Peyer's patch (tissue), 4 donors: ENCODE measurements around the gene ZNF487. TPM values are rescaled to one million over a fixed set of nuclear protein-coding genes. Genes with fewer than 3 reads are reported as not detected.
"Not testable (repeated sequence)": the region's sequence is repeated elsewhere in the genome, so short reads cannot be mapped to it uniquely, and the experiment has no call there.

Source experiments
- DNase-seq, 3 donors: peaks; one replicate each; pipeline ENCODE4 v3.0.0-alpha.2; 2017 to 2019
- H3K27ac ChIP-seq, 4 donors: fragments of 200-600 bp; sonication (generic); one replicate each; pipeline ENCODE4 v1.5.1; 2016 to 2019
- H3K27me3 ChIP-seq, 2 donors: fragments of 200-600 bp; sonication (generic); one replicate each; pipeline ENCODE4 v1.5.1; 2019
- H3K36me3 ChIP-seq, 3 donors: fragments of 200-600 bp; sonication (generic); one replicate each; pipeline ENCODE4 v1.5.1; 2016 to 2019
- H3K4me1 ChIP-seq, 4 donors: fragments of 200-600 bp; sonication (generic); one replicate each; pipeline ENCODE4 v1.5.1; 2016 to 2019
- H3K4me3 ChIP-seq, 4 donors: fragments of 200-600 bp; sonication (generic); 1 replicate in 3 of 4; 2 replicates in 1 of 4; pipeline ENCODE4 v1.5.1; 2016 to 2019; ENCODE audit warnings: mild to moderate bottlenecking in 1 of 4
- H3K9me3 ChIP-seq, 4 donors: fragments of 200-600 bp; sonication (generic); one replicate each; pipeline ENCODE4 v1.5.1; 2016 to 2019; ENCODE audit warnings: mild to moderate bottlenecking in 1 of 4
- POLR2A ChIP-seq, 2 donors: fragments of 450-650 bp; IDR thresholded peaks; one replicate each; pipeline ENCODE4 v1.5.1; 2017; ENCODE audit warnings: antibody characterized with exemption in 2 of 2, mild to moderate bottlenecking in 2 of 2, moderate library complexity in 2 of 2
- total RNA-seq, 4 donors: library from RNA; depleted of rRNA; stranded (reverse); fragments of >200 nt; gene quantifications; one replicate each; pipeline ENCODE4 v1.1.0, GENCODE V29; 2016
- TF ChIP-seq, protein P1 (sequence below), 6 experiments: fragments of 450-650 bp in 4 of 6; fragments of 200-600 bp in 2 of 6; sonication (generic) in 1 of 6; IDR thresholded peaks; one replicate each; pipeline ENCODE4 v1.5.1; 2017 to 2019; ENCODE audit warnings: antibody characterized with exemption in 6 of 6, mild to moderate bottlenecking in 3 of 6, moderate library complexity in 1 of 6

Gene ZNF487
- total RNA-seq, 4 donors from 2014 or later = 21.5 to 51.7 (median 26.9) TPM

DNA sequence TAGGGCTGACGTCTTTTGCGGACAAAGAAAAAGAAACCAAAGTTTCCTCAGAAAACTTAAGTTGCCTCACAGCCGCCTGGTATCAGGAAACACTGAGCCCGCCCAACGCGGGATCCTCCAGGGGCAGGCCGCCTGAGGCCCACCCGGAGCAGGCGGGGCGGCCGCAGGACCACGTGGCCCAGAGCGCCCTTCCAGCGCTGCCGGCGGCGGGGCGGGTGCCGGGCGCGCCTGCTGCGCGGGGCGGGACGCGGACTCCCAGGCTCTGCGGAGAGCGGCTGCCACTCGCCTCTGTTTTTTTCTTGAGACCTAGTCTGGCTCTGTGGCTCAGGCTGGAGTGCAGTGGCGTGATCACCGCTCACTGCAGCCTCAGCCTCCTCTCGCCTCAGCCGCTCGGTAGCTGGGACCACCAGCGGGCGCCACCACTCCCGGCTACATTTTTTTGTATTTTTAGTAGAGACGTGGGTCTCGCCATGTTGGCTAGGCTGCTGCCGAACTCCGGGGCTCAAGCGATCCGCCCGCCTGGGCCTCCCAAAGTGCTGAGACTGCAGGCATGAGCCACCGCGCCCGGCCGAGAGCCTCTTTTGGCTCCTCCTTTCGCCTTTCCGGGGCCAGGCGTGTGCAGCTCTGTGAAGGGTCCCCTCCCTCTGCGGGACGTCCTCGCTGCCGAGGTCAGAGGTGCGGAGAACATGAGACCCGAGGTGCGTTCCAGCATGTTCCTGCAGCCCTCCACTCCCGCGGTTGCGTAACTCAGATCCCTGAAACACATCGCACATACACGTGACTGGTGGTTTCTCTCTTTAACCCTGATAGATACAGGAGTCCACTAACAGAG, 16.3 kb upstream of the ZNF487 start:
- H3K27me3 ChIP-seq = no peaks in the 10 kb centered on the region
- H3K4me3 ChIP-seq = peak overlapping the region; percentile 51 to 64 (median 58)
- H3K4me1 ChIP-seq = peaks cover 0 to 13% (median 6%) of the 10 kb centered on the region in 4 donors
- H3K36me3 ChIP-seq = no peaks in the 10 kb centered on the region
- peak overlapping the region; percentile 97 to 100 (median 98) for H3K27ac ChIP-seq
- DNase-seq = peak; percentile 79 to 94 (median 92)
- TF ChIP-seq POLR2A (IDR thresholded peaks at IDR 0.05) = peak; percentile 84 to 91
- TF ChIP-seq, protein P1, sequence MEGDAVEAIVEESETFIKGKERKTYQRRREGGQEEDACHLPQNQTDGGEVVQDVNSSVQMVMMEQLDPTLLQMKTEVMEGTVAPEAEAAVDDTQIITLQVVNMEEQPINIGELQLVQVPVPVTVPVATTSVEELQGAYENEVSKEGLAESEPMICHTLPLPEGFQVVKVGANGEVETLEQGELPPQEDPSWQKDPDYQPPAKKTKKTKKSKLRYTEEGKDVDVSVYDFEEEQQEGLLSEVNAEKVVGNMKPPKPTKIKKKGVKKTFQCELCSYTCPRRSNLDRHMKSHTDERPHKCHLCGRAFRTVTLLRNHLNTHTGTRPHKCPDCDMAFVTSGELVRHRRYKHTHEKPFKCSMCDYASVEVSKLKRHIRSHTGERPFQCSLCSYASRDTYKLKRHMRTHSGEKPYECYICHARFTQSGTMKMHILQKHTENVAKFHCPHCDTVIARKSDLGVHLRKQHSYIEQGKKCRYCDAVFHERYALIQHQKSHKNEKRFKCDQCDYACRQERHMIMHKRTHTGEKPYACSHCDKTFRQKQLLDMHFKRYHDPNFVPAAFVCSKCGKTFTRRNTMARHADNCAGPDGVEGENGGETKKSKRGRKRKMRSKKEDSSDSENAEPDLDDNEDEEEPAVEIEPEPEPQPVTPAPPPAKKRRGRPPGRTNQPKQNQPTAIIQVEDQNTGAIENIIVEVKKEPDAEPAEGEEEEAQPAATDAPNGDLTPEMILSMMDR (IDR thresholded peaks at IDR 0.05) = peak in 3 of 6 experiments; percentile 13 to 17 (median 15)
- H3K9me3 ChIP-seq = no peaks in the 10 kb centered on the region

GRCh38 chr10:43421201-43421507, 15.8 kb upstream of the ZNF487 start:
- H3K27me3 ChIP-seq = no peaks in the 10 kb centered on the region
- no peak for DNase-seq
- peak overlapping the region; percentile 51 to 64 (median 58) for H3K4me3 ChIP-seq
- peak overlapping the region; percentile 97 to 100 (median 98) for H3K27ac ChIP-seq
- H3K9me3 ChIP-seq = no peaks in the 10 kb centered on the region
- peaks cover 0 to 13% (median 6%) of the 10 kb centered on the region in 4 donors for H3K4me1 ChIP-seq
- no peaks in the 10 kb centered on the region for H3K36me3 ChIP-seq
- TF ChIP-seq, protein P1 (IDR thresholded peaks at IDR 0.05) = no peak
- no peak for TF ChIP-seq POLR2A (IDR thresholded peaks at IDR 0.05)

- Histone ChIP-seq H3K9me3 (no peaks in the 10 kb centered on the region), H3K36me3 (no peaks in the 10 kb centered on the region), H3K4me1 (peaks cover 0 to 13% (median 6%) of the 10 kb centered on the region in 4 donors), H3K27me3 (no peaks in the 10 kb centered on the region), H3K4me3 (peak overlapping the region in 1 of 4 donors; percentile 64), H3K27ac (peak overlapping the region; percentile 97 to 100 (median 98))
- TF ChIP-seq POLR2A (IDR thresholded peaks at IDR 0.05) = no peak
- TF ChIP-seq, protein P1 (IDR thresholded peaks at IDR 0.05) = no peak
- no peak for DNase-seq
Observed at GRCh38 chr10:43421519-43421918, 15.4 kb upstream of the ZNF487 start.

- not testable (repeated sequence) for H3K4me3 ChIP-seq, H3K9me3 ChIP-seq, H3K27me3 ChIP-seq, H3K36me3 ChIP-seq
- DNase-seq = peak in 1 of 3 donors; percentile 70
- TF ChIP-seq POLR2A (IDR thresholded peaks at IDR 0.05) = peak in 1 of 2 donors; percentile 30
- H3K27ac ChIP-seq = peak overlapping the region; percentile 97 to 100 (median 98)
- peaks cover 0 to 13% (median 6%) of the 10 kb centered on the region in 4 donors for H3K4me1 ChIP-seq
Observed at GRCh38 chr10:43421944-43422343, 15.0 kb upstream of the ZNF487 start.

DNA sequence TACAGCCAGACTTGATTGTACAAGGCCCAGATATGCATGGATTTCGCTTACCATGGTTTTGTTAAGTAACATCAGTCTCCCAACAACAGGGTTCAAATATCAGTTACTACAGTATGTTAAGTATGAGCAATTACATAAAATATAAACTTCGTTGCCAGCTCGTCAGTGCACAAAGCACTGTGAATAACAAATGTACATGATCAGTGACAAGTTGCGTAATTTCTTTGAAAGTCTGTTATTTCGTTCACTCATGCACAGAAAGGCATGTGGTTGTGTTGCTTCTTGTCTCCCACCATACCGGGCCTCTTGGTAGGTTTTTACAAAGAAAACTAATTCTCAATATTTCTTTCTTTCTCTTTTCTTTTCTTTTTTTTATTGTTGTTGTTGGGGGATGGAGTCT, 12.5 kb upstream of the ZNF487 start:
- TF ChIP-seq POLR2A (IDR thresholded peaks at IDR 0.05) = no peak
- TF ChIP-seq, protein P1 (IDR thresholded peaks at IDR 0.05) = no peak
- H3K27me3 ChIP-seq = no peaks in the 10 kb centered on the region
- H3K4me1 ChIP-seq = peaks cover 0 to 13% (median 6%) of the 10 kb centered on the region in 4 donors
- no peak overlapping the region for H3K4me3 ChIP-seq
- H3K27ac ChIP-seq = no peak overlapping the region
- no peaks in the 10 kb centered on the region for H3K9me3 ChIP-seq
- H3K36me3 ChIP-seq = no peaks in the 10 kb centered on the region
- DNase-seq = no peak

GRCh38 chr10:43426476-43426875, 10.4 kb upstream of the ZNF487 start:
- H3K9me3 ChIP-seq, H3K4me1 ChIP-seq, DNase-seq, H3K36me3 ChIP-seq, H3K4me3 ChIP-seq, H3K27me3 ChIP-seq, H3K27ac ChIP-seq: not testable (repeated sequence)
